Nephron progenitor cell (in vitro differentiated cells): ENCODE measurements around the gene LMF1.
"Not testable (repeated sequence)": the region's sequence is repeated elsewhere in the genome, so short reads cannot be mapped to it uniquely, and the experiment has no call there.

Experiments used
- DNase-seq: peaks from one replicate; pipeline ENCODE4 v3.0.0; 2021
- H3K27ac Mint-ChIP-seq: 2 replicates; pipeline ENCODE4 v1.8.0; 2021; ENCODE audit warnings: mild to moderate bottlenecking, moderate library complexity, mixed read lengths
- H3K27me3 Mint-ChIP-seq: 2 replicates; pipeline ENCODE4 v1.8.0; 2021; ENCODE audit warnings: mild to moderate bottlenecking, low read depth, mixed read lengths; ENCODE audit not compliant: poor library complexity
- H3K36me3 Mint-ChIP-seq: 2 replicates; pipeline ENCODE4 v1.8.0; 2021; ENCODE audit warnings: low read depth, mixed read lengths
- H3K4me1 Mint-ChIP-seq: 2 replicates; pipeline ENCODE4 v1.8.0; 2021; ENCODE audit warnings: mixed read lengths
- H3K4me3 Mint-ChIP-seq: 2 replicates; pipeline ENCODE4 v1.8.0; 2021; ENCODE audit warnings: mild to moderate bottlenecking, moderate library complexity, mixed read lengths
- H3K9me3 Mint-ChIP-seq: 2 replicates; pipeline ENCODE4 v1.8.0; 2021; ENCODE audit warnings: mild to moderate bottlenecking, moderate library complexity, mixed read lengths
- TF ChIP-seq, protein P1 (sequence below): fragments of 200-600 bp; sonication (generic); IDR thresholded peaks from 2 replicates; pipeline ENCODE4 v1.5.0; 2021; ENCODE audit warnings: antibody characterized with exemption

Gene LMF1

DNA sequence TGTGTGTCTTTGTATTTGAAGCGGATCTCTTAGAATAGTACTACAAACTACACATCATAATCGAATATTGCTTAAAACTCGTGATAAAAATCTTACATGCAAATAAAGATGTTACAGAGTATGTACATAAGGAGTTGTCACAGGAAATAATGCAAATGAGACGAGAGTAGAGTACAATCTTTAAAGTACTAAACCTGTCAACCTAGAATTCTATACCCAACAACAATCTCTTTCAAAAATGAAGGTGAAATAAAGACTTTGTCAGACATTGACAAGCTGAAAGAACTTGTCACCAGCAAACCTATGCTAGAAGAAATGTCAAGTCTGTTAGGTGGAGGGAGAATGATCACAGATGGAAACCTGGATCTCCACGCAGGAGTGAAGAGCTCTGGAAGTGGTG is 86.6 kb downstream of the LMF1 start:
- Mint-ChIP-seq H3K27me3 (no peaks in the 10 kb centered on the region), H3K27ac (no peak overlapping the region), H3K9me3 (peaks cover 8% of the 10 kb centered on the region), H3K36me3 (peaks cover 14% of the 10 kb centered on the region), H3K4me3 (no peak overlapping the region), H3K4me1 (peaks cover 19% of the 10 kb centered on the region)
- TF ChIP-seq, protein P1, sequence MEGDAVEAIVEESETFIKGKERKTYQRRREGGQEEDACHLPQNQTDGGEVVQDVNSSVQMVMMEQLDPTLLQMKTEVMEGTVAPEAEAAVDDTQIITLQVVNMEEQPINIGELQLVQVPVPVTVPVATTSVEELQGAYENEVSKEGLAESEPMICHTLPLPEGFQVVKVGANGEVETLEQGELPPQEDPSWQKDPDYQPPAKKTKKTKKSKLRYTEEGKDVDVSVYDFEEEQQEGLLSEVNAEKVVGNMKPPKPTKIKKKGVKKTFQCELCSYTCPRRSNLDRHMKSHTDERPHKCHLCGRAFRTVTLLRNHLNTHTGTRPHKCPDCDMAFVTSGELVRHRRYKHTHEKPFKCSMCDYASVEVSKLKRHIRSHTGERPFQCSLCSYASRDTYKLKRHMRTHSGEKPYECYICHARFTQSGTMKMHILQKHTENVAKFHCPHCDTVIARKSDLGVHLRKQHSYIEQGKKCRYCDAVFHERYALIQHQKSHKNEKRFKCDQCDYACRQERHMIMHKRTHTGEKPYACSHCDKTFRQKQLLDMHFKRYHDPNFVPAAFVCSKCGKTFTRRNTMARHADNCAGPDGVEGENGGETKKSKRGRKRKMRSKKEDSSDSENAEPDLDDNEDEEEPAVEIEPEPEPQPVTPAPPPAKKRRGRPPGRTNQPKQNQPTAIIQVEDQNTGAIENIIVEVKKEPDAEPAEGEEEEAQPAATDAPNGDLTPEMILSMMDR = no peak
- DNase-seq = no peak

DNA sequence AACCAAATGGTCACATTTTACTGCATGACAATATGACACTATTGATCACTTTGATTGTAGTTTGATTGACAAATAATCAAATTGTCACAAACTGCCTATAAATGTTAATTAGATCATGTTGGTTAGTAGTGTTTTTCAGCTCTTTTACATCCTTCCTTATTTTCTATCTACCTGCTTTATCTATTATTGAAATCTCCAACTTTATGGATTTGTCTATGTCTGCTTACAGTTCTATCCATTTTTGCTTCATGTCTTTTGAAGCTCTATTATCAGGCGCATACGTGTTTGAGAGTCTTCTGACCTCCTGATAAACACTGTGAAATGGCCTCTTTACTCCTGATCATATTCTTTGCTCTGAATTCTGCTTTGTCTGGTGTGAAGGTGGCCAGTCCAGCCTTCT is 87.0 kb downstream of the LMF1 start:
- Mint-ChIP-seq H3K9me3 (peaks cover 8% of the 10 kb centered on the region), H3K4me3 (no peak overlapping the region), H3K4me1 (peaks cover 16% of the 10 kb centered on the region), H3K27ac (no peak overlapping the region), H3K36me3 (peaks cover 14% of the 10 kb centered on the region), H3K27me3 (no peaks in the 10 kb centered on the region)
- TF ChIP-seq, protein P1 = no peak
- DNase-seq = no peak

DNA sequence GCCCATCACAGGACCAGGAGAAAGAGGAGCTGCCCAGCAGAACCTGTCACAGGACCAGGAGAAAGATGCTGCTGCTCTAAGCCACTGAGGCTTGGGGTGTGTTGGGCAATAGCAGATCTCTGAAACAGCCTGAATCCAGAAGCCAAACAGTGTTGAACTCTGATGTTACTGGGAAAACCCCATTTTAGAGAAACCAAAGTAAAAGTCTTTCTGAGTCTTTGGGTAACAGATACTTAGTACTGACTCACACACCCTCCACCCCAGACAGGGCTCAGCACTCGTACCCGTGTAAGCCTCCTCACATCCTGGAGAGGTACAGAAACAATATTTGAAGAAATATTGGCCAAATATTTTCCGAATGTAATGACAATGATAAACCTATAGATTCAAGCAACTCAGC is 87.4 kb downstream of the LMF1 start:
- TF ChIP-seq, protein P1 = no peak
- Mint-ChIP-seq H3K36me3 (peaks cover 14% of the 10 kb centered on the region), H3K4me1 (peaks cover 16% of the 10 kb centered on the region), H3K9me3 (peaks cover 8% of the 10 kb centered on the region), H3K27me3 (no peaks in the 10 kb centered on the region), H3K27ac (no peak overlapping the region), H3K4me3 (no peak overlapping the region)
- no peak for DNase-seq

DNA sequence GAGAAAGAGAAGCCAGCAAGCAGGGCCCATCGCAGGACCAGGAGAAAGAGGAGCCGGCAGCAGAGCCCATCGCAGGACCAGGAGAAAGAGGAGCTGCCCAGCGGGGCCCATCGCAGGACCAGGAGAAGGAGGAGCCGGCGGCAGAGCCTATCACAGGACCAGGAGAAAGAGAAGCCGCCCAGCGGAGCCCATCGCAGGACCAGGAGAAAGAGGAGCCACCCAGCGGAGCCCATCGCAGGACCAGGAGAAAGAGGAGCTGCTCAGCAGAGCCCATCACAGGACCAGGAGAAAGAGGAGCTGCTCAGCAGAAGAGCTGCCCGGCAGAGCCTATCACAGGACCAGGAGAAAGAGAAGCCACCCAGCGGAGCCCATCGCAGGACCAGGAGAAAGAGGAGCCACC is 88.1 kb downstream of the LMF1 start:
- not testable (repeated sequence) for H3K27ac Mint-ChIP-seq, H3K9me3 Mint-ChIP-seq, H3K4me3 Mint-ChIP-seq, H3K27me3 Mint-ChIP-seq, DNase-seq
- peaks cover 14% of the 10 kb centered on the region for H3K36me3 Mint-ChIP-seq
- peaks cover 19% of the 10 kb centered on the region for H3K4me1 Mint-ChIP-seq

DNA sequence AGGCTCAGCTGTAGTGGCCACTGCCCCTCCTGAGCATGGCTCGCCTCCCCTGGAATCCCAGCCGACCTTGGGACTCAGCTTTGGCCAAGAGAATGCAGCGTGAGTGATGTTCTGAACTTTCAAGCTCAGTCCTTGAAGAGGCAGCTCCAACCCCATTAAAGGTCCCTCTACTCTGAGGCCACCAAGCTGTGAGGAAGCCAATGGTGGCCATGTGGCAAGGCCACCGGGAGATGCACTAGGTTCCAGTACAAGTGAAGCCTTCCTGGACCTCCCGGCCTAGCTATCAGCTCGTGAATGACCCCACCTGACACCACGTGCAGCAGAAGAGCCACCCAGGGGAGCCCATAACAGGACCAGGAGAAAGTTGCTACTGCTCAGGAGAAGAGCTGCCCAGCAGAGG is 88.5 kb downstream of the LMF1 start:
- H3K4me1 Mint-ChIP-seq = peaks cover 23% of the 10 kb centered on the region
- H3K4me3 Mint-ChIP-seq = no peak overlapping the region
- H3K36me3 Mint-ChIP-seq = peaks cover 16% of the 10 kb centered on the region
- H3K9me3 Mint-ChIP-seq = peaks cover 8% of the 10 kb centered on the region
- H3K27ac Mint-ChIP-seq = no peak overlapping the region
- H3K27me3 Mint-ChIP-seq = peaks cover 8% of the 10 kb centered on the region
- DNase-seq = no peak
- TF ChIP-seq, protein P1 = no peak

DNA sequence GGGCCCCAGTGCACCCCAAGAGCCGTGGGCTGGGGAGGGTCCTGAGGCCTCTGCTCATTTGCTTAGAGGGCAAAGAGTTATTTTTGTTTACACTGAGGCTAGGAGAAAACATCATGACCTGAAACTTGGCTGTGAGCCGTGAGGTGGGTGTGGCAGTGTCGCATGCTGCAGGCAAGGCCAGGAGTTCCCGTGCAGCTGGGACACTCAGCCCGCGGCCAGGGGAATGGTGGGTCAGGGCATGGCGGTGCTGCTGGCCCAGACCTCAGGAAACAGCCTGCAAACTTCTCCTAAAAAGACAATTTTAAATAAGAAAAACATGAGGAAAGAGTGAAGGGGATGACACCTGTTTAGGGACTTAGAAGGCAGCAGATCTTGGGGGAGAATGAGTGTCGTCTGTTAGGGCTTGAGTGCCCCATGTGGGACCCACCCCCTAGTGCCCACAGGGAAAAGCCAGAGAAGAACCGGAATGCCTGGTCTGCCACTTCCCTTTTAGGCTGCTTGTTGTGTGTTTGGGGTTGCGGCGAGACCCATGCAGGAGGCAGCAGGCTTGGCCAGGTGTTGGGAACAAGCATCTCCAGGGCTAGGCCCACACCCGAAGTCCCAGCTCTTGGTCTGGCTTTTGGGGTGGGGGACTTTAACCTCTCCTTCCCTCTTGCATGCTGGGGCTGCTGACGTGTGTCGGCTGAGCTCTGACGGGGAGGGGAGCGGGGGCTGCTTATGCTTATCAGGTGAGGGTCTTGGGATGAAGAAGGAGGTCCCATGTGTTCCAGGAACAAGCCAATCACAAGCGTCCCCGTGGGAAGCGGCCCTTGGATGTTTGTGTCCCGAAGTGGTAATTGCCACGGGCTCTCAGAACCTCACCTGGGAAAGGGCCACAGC is 89.3 kb downstream of the LMF1 start:
- Mint-ChIP-seq H3K27me3 (peaks cover 9% of the 10 kb centered on the region), H3K4me3 (no peak overlapping the region), H3K4me1 (peaks cover 24% of the 10 kb centered on the region), H3K9me3 (peaks cover 8% of the 10 kb centered on the region), H3K36me3 (peaks cover 17% of the 10 kb centered on the region), H3K27ac (no peak overlapping the region)
- TF ChIP-seq, protein P1 = no peak
- no peak for DNase-seq
